RCC 7860 (cell line): ENCODE data around the gene FGF19.

ENCODE experiments used
- DNase-seq: peaks from one replicate; pipeline ENCODE4 v3.0.0-alpha.2; 2015; ENCODE audit warnings: low spot score
- FAIRE-seq: peaks from 2 replicates; lab custom pipeline; 2012; peaks lifted over from hg19 to GRCh38; lab: Jason Lieb, UNC

The FGF19 gene

DNA sequence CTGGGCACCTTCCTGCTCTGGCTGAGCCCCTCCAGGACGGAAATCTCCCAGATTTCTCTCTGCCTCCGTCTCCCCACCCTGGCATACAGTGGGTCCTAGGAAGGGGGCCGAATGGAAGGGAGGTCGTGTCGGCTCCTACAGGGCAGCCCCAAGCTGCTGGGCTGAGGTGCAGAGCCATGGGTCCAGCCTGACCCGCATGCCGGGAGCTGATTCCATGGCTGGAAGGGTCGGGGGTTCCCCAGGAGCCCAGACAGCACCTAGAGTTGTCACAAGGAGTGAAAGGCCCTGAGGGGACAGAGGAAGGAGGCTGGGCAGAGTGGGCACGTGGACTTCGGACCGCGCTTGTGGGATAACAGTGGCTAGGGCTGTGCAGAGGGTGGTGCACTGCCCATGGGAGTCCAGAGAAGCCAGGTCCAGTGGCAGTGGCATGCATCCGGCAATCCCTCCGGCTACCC, 46.3 kb downstream of the FGF19 start:
- no peak for FAIRE-seq
- DNase-seq, result no peak

DNA sequence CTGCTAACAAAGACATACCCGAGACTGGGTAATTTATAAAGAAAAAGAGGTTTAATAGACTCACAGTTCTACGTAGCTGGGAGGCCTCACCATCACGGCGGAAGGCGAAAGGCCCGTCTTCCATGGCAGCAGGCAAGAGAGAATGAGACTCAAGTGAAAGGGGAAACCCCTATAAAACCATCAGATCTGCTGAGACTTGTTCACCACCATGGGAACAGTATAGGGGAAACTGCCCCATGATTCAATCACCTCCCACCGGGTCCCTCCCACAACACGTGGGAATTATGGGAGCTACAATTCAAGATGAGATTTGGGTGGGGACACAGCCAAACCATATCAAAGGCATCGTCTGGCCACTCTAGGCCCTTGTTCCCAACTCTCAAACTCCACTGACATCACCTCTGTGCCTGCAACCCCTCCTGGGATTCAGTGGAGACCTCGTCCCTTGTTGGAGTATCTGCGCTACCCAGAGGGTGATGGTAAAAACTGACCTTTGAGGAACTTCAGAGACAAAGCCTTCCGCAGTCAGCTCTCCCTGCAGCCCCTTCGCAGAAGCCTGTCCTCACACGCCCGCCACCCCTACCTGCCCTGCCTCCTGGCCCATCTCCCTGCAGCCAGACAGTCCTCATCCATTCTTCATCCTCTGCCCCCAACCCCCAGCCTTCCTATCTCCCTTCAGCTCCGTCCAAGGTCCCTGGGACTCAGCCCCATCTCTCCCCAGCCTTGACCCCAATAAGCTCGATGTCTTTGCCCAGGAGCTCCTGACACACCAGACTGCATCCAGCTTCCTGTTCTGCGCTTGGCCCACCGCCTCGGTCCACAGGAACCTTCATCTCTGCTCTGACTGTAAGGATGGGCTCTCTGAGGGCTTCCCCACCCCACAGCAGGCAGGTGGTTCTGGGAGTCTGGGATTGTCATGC, 47.0 kb downstream of the FGF19 start:
- DNase-seq, result no peak
- FAIRE-seq, result no peak

DNA sequence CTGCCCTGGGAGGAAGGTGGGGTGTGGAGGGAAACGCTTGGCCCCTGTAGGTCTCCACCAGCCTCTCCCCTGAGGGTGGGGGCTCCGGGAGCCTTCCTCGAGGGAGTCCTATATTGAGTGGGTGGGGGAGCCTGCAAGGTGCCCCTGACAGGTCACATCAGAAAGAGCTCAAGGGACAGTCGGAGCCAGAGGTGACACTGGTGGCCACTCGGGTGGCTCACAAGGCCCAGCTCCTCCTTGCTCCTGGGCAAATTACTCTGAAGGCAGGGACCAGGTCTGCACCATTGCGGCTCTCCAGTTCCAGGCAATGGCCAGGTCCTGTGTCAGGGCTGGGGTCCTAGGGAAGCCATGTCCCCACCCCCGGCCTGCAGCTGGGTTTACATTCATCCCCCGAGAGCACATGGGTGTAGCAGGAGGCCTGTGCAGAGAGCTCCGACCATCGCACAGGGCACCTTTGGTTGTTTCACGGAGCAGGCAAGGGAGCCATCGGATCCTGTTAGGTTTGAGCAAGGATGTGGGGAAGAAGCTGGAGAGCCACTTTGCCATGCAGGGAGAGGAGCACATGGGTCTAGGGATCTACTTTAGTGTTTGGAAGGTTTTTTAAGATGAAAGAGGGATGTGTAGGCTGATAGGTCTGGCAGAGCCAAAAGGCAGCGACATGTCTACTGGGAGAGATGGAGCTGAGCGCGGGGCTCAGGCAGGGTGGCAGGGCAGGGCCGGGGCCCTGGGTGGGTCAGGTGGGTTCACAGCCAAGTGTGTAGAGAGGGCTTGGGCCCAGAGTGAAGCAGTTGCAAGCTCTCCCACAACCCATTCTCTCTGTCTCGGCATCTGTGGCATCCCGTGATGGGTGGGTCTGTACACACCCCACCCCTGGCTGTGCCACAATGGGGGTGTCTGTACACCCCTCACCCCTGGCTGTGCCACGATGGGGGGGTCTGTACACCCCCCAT, 48.1 kb downstream of the FGF19 start:
- FAIRE-seq, result no peak

DNA sequence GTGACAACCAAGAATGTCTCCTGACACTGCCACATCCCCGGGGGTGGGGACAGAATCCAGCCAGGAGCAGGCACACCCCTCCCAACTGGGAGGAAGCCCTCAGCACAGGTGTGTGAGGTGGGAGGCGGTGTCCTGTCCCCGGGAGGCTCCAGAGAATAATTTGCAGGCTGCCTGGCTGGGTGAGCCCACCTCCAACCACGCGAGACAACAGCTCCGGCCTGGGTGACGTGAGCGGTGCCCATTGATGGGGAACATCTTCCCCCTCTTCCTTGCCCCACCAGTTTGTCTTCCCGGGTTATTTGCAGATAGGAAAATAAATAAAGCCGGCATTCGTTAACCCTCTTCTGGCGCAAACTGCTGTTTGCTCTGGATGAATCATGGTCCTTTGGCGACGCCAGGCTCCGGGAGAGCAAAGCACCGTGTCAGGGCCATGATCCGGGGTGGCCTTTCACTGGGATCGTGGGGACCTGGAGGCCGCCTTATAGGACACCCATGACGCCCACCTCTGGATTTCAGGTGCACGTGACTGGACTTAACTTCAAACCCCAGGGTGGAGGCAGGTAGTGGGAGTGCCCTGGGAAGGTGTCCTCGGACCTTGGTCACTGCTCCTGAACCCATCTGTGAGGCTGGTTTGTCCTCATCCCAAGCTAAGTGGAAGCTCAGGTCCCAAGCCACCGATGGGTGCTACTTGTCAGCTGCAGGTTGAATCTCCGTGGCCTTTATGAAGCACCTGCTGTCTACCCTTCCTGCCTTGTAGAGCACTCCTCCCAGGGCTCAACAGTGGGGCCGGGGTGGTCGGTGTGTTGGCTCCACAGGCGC, 49.0 kb downstream of the FGF19 start:
- peak; percentile 74 for FAIRE-seq
- peak; percentile 82 for DNase-seq

More for the DNA sequence above, 48.1 kb downstream of the FGF19 start:
- DNase-seq, result no peak

DNA sequence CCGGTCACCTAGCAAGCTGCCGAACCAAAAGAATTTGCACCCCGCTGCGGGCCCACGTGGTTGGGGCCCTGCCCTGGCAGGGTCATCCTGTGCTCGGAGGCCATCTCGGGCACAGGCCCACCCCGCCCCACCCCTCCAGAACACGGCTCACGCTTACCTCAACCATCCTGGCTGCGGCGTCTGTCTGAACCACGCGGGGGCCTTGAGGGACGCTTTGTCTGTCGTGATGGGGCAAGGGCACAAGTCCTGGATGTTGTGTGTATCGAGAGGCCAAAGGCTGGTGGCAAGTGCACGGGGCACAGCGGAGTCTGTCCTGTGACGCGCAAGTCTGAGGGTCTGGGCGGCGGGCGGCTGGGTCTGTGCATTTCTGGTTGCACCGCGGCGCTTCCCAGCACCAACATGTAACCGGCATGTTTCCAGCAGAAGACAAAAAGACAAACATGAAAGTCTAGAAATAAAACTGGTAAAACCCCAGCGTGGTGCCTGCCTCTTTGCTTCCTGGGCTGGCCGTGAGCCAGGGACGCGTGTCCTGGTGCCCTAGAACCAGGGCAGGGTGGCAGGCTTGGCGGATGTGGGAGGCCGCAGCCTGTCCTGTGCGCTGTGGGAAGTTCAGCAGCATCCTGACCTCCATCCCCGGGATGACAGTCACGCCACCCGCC, 49.7 kb downstream of the FGF19 start:
- DNase-seq (peak; percentile 77), FAIRE-seq (no peak)

DNA sequence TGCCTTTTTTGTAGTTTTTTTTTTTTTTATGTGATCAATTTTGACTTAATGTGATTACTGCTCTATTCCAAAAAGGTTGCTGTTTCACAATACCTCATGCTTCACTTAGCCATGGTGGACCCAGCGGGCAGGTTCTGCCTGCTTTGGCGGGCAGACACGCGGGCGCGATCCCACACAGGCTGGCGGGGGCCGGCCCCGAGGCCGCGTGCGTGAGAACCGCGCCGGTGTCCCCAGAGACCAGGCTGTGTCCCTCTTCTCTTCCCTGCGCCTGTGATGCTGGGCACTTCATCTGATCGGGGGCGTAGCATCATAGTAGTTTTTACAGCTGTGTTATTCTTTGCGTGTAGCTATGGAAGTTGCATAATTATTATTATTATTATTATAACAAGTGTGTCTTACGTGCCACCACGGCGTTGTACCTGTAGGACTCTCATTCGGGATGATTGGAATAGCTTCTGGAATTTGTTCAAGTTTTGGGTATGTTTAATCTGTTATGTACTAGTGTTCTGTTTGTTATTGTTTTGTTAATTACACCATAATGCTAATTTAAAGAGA, 50.3 kb downstream of the FGF19 start:
- no peak for FAIRE-seq
- DNase-seq, result no peak

DNA sequence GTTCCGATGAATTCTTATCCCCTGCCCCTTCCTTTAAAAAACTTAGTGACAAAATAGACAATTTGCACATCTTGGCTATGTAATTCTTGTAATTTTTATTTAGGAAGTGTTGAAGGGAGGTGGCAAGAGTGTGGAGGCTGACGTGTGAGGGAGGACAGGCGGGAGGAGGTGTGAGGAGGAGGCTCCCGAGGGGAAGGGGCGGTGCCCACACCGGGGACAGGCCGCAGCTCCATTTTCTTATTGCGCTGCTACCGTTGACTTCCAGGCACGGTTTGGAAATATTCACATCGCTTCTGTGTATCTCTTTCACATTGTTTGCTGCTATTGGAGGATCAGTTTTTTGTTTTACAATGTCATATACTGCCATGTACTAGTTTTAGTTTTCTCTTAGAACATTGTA, 50.8 kb downstream of the FGF19 start:
- DNase-seq, result no peak
- no peak for FAIRE-seq

DNA sequence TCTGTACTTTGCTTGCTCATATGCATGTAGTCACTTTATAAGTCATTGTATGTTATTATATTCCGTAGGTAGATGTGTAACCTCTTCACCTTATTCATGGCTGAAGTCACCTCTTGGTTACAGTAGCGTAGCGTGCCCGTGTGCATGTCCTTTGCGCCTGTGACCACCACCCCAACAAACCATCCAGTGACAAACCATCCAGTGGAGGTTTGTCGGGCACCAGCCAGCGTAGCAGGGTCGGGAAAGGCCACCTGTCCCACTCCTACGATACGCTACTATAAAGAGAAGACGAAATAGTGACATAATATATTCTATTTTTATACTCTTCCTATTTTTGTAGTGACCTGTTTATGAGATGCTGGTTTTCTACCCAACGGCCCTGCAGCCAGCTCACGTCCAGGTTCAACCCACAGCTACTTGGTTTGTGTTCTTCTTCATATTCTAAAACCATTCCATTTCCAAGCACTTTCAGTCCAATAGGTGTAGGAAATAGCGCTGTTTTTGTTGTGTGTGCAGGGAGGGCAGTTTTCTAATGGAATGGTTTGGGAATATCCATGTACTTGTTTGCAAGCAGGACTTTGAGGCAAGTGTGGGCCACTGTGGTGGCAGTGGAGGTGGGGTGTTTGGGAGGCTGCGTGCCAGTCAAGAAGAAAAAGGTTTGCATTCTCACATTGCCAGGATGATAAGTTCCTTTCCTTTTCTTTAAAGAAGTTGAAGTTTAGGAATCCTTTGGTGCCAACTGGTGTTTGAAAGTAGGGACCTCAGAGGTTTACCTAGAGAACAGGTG, 51.8 kb downstream of the FGF19 start:
- DNase-seq, result no peak
- FAIRE-seq, result no peak

DNA sequence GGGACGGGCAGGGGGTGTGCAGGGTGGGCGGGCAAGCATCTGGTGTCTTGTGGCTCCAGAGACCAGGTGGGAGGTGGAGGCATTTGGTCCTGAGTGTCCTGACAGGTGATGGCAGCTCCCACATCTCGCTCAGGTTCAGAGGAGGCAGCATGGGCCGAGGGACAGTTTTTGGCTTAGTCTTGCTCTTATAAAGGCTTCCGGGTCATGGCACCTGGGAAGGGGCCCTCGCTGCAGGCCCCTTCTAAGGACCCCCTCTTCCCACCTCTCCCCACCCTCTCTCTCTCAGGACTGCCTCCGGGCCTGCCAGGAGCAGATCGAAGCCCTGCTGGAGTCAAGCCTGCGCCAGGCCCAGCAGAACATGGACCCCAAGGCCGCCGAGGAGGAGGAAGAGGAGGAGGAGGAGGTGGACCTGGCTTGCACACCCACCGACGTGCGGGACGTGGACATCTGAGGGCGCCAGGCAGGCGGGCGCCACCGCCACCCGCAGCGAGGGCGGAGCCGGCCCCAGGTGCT, 52.9 kb downstream of the FGF19 start:
- no peak for DNase-seq
- no peak for FAIRE-seq

DNA sequence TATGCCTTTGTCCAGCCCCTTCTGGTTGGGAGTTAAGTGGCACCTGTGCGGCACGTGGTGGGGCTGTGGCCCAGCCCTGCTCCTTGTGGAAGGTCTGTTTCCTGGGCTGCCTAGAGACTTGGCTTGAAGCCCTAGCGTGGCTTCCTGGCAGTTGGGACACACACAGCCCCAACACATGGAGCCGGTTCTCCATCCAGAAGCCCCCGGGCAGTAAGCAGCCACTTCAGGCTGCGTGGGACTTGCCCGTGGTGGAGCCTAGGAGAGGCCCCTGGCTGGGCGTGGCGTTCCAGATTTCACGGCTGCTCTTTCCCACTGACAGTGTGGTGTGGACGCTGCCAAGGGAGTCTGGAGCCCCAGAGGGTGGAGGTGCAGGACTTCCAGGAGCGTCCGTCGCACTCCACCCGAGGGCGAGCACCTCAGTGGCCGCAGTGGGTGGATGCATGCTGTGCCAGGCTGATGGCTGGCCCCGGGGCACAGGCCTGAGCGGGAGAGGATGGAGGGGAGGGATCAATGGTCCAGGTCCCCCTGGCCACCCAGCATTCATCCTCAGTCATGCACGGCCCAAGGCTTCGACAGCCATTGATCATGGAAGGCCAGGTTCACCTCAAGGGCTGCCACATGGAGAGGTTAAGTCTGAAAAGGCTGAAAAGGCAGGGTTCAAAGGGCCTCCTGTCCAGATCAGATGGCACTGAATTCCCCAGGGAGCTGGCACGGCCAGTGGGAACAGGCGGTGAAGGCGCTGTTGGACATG, 53.6 kb downstream of the FGF19 start:
- no peak for DNase-seq
- no peak for FAIRE-seq

DNA sequence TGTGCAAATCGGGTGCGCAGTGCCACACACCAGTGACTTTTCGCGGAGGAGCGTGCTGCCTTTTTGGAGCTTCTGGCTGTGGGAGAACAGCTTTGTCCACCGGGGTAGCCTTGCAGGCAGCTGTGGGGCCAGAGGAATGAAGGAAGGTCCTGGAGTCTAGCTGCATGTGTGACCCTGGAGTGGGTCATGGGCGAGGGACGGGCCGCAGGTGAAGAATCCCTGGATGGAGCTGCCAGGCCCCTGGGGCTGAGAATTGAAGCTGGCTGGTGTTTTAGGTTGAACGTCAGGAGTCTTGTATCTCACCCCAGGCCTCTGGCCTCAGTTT, 54.3 kb downstream of the FGF19 start:
- DNase-seq, result no peak
- FAIRE-seq, result no peak

DNA sequence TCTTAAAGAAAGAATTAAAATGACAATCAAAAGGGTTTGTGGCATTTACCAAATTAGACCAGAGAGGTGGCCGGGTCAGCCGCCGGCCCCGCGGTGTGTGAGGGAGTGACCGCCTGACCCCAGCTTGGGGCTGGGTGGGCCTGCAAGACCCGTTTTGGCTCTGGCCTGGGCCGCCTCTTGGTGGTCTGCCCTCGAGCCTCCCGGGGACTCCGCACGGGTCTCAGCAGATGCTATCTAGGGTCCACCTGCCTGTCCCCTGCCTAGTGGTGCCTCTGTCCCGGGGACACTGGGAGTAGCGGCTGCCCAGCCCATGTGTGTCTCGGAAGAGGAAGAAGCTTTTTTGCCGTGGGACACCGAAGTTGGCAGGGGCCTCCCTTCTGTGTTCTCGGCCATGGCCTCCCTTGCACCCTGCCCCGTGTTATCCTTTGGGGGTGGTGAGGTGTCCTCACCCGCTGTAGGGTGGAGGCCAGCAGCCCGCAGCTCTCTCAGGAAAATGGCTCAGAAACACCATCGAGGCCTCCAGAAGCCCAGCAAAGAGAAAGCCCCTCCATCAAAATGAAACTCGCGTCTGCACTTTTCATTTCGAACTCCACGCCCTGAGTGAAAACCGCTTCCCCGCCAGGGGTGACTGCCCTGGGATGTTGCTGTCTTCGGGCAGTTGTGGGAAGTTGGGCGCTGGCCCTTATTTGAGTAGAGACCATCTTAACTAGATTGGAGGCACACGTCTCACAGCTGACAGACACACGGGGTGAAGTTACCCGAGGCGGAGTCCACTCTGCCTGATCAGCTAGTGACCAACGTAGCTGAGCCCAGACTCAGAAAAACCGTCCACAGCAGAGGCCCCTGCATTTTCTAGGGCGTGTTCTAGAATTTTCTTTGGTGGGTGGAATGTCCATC, 54.9 kb downstream of the FGF19 start:
- DNase-seq (no peak), FAIRE-seq (no peak)
